Heart left ventricle (tissue), 13 donors: ENCODE measurements around the gene RFWD3.
A peak's percentile ranks its signal among the peaks of the same experiment; 100 is the strongest.

Experiments
- CTCF ChIP-seq, 12 donors: fragments of 200-600 bp; sonication (generic) in 4 of 12; IDR thresholded peaks; one replicate each; pipeline versions ENCODE4 v1.5.0 to v1.8.0; 2018 to 2022; ENCODE audit warnings: antibody characterized with exemption in 12 of 12, mild to moderate bottlenecking in 5 of 12
- POLR2A ChIP-seq, 2 donors: fragments of 450-650 bp; IDR thresholded peaks; one replicate each; pipeline ENCODE4 v1.6.1; 2017; ENCODE audit warnings: antibody characterized with exemption in 2 of 2, mild to moderate bottlenecking in 2 of 2, moderate library complexity in 2 of 2
- donor health status: ischemic (EF 13 %, LVEDD 7.1; RV severe dilation, severe dysfunction).
- donor health status: DM: no; HTN: yes; CAD: no.
- donor health status: DM: no; HTN: no; CAD: no.
- donor health status: ischemic (EF 25% LVEDD 6.9; RV normal size, moderate dysfunction).
- donor health status: ischemic (EF 25% LVEDD 5.7; RV mildly dilated, moderate dysfunction).
- donor health status: ischemic (EF 35%, LVEDD 5.7; RV mildly dilated, moderate dysfunction).
- donor health status: nonischemic (EF 11% LVEDD 7.7; RV severe dilation, severe dysfunction).
- donor health status: DM: yes; HTN: yes; CAD: no.
- donor health status: PGD.
- donor health status: ischemic (EF 29% LVEDD 5.4; RV normal size, mild dysfunction).
- donor health status: nonischemic (EF 23%, LVEDD 6.1; RV moderate dilation, normal function).

- peak in 3 of 12 donors; percentile 9 to 29 (median 10) for TF ChIP-seq CTCF (IDR thresholded peaks at IDR 0.05)
- TF ChIP-seq POLR2A (IDR thresholded peaks at IDR 0.05), result peak; percentile 18 to 93
Observed at GRCh38 chr16:74606521-74607309, 60.0 kb downstream of the RFWD3 start, which contains the start of gene GLG1.
